GM19468 (cell line): ENCODE results near the gene APPL1.

Experiments used
- ATAC-seq: cut with Tn5 transposase; IDR thresholded peaks from one replicate; pipeline ENCODE4 v1.9.1; 2021; ENCODE audit warnings: mild to moderate bottlenecking, moderate library complexity, moderate number of reproducible peaks; ENCODE audit not compliant: unreplicated experiment; ENCODE audit errors: extremely low read depth

The APPL1 gene, protein sequence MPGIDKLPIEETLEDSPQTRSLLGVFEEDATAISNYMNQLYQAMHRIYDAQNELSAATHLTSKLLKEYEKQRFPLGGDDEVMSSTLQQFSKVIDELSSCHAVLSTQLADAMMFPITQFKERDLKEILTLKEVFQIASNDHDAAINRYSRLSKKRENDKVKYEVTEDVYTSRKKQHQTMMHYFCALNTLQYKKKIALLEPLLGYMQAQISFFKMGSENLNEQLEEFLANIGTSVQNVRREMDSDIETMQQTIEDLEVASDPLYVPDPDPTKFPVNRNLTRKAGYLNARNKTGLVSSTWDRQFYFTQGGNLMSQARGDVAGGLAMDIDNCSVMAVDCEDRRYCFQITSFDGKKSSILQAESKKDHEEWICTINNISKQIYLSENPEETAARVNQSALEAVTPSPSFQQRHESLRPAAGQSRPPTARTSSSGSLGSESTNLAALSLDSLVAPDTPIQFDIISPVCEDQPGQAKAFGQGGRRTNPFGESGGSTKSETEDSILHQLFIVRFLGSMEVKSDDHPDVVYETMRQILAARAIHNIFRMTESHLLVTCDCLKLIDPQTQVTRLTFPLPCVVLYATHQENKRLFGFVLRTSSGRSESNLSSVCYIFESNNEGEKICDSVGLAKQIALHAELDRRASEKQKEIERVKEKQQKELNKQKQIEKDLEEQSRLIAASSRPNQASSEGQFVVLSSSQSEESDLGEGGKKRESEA

DNA sequence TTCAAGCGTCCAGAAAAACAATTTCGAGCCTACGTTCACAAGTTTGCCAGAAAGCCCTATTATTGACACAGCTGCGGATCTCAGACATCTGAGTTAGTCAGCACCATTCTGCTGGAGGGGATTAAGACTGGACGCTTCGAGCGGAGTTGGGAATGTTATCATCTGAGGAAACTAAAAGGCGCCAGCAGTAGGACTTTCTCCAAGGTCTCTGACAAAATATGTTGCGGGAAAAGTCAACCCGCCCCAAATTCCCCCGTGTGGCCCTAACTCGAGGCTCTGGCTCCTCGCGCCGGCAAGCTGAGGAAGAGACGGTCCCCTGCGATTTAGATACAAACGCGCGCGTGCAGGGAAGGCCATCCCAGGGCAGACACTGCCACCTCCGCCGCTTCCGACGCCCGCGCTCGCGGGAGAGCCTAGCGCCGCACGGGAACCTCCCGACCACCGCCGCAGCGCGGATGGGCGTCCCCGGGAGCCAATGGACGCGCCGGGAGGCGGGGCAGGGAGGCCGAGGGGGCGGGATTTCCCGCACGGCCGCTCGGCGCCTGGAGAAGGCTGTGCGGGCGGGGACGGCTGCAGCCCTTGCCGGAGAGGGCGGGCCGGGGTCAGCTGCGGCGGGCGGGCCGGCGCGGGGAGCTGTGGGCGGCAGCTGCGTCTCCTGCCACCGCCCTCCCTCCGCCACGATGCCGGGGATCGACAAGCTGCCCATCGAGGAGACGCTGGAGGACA is at the start of gene APPL1:
TSS of gene APPL1 (plus strand) at position 526 of the 726 bp plus-strand sequence. CDS start at position 681, 155 bp downstream.
- peak; percentile 75 for ATAC-seq

DNA sequence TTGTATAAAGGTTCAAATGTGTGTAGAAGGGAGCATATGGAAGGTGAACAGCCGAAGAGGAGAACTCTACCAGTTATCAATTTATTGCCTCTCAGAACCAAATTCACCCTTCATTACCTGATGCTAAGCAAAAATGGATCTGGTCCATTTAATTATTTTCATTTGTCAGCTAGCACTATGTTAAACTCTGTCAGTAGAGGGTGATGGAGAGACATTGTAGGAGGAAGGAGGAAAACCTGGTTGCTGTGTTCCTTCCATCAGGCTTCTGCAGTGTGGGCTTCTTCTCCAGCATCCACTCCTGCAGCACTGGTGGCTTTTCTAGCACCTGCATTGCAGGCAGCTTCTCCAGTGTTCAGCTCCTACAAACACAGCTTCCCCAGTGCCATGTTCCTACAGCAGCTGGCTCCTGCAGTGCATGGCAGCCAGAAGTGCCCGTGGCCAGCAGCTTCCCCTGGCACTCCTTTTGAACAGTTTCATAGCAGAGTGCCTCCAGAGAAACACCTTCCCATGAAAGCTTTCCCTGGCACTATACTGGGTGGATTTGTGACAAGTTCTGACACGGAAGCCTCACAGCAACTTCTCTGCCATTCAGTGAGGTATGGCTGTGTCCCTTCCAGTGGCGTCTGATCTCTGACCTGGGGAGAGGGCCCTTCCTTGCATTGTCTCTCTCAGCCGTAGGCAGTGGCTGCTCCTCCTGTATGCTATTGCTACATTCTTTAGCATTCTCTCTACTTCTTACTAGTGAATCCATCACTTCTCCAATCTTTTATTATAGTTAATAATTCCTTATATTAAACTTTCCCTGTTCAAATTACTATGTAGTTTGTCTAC is 47.7 kb upstream of the APPL1 start:
- ATAC-seq: no peak

DNA sequence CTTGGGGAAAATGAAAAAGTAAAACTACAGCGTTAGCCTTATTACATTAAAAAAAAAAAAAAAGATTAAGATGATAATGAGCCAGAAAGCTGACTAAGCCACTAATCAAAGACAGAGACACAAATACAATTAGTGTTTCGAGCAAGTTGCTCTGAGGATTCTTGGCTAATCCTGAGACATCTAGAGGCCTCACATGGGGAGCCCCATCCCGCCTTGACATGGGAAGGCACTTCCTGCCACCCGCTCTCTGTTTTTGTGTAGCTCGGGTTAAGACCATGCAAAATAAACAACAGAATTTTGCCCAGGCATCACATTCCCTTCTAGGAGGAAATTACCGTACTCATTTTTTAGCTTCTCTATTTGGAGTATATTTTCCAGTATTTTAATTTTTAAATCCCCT is 43.0 kb upstream of the APPL1 start:
- no peak for ATAC-seq

DNA sequence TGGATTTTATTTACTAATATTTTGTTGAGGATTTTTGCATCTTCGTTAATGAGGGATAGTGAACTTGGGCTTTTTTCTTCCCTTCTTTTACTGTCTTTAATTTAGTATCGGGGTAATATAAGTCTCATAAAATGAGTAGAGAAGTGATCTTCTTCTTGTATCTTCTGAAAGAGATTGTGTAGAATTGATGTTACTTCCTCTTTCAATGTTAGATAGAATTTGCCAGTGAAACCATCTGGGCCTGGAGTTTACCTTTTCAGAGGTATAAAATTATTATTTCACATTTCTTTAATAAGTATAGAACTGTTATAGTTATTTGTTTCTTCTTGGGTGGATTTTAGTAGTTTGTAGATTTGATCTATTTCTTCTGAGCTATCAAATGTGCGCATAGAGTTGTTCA is 35.5 kb upstream of the APPL1 start:
- no peak for ATAC-seq

DNA sequence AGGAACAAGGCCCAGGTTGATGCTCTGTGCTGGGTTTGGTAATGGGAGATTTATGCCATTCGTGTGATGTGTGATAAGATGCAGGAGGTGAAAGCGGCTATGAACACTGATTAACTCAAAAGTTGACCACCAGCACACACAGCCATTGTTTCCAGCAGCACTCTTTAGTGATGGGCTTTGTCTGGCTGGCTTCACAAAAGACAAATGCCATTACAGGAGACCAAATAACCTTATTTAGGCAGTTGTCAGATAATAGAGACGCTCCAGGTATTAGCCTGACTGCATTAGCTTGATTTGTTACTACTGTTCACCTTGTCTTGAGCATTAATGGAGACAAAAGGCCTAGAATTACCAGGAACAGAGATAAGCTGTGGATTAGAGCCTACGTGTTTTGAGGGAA is 32.9 kb upstream of the APPL1 start:
- ATAC-seq: no peak

DNA sequence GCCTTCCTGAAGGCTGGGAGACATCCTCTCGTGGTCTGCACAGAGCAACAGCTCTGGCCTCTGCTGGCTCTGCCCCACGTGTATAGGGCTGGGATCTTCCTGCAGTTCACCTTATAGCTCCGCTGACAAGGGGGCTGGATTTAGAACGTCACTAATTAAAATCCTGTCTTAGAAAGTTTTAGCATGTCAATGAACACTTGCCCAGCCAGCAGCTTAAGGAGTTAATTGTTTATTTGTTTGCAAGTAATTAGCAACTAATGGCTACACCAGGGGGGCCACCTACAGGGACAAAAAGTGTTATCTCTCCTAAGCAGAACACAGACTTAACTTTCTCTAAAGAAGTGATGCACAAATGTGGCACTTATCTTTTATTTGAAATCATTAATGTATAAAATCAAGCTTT is 27.6 kb upstream of the APPL1 start, which contains the start of gene HESX1:
TSS of gene HESX1 (minus strand) at position 84 of the 403 bp plus-strand sequence. CDS start at position 24, 60 bp downstream.
- no peak for ATAC-seq

DNA sequence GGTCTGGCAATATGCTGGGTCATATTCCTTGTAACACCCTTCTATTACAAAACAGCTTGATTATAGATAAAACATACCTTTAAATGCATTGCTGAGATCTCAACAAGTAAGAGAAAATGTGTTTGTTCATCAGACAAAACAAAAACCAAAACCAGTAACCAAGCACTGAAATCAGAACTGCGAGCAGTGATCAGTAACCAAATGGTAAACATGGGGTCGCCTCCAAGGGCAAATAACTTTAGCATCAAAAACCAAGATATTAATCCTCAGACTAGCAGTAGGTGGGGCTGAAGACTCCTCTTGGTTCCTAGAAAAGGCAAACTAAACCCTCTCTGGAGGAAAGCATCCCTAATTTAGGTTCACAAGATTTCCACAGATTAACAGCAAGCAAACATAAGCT is 21.1 kb upstream of the APPL1 start:
- ATAC-seq: no peak

DNA sequence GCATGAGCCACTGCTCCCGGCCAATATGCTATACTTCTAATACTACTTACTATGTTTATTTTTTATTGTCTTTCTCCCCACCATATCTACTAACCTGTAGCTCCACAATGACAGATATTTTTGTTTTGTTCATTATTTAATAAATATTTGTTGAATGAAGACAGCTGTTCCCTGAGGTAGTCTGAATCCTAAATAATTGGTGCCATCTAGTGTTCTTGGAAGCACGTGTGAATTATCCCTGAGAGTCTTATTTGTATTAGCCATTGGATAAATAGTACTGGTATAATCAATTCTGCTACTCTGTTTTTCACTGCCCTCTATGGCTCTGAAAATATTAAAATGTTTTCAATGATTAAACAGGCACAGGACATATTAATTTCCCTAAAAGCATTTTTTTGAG is 5.6 kb upstream of the APPL1 start:
- no peak for ATAC-seq

DNA sequence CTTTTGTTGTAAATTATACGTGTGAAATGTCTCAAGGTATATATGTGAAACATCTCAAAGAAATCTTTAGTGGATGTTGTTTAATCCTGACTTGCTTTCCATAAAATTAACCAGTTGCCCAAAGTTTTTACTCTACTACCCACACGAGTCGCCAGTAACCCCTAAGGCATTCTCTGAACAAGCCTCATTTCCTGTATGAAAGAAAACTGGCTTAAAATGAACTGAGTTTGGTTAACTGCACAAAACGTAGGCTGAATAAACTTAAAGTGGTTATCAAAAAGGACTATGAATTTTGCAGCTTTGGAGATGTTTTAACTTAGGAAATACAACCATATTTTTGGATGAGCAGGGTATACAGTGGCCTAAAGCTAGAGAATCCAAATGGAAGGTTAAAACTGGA is 2.7 kb upstream of the APPL1 start:
- ATAC-seq: no peak

DNA sequence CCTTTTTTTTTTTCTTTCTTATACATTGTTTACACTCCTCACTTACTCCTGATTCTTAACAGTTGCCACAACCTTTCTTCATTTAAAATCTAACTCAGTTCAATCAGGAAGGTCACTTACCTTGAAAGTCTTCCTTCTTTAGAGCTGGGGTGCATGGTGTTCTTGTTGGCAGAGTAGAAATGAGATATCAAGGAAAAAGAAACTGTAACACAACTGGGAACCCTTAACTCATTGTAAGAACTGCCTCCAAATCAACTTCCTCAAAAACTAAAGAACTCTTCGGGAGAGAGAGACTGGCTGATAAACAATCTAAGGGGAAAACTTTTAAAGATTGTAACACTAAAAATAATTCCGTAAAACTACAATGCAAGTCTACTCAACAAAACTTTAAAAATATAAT is 1.4 kb upstream of the APPL1 start:
- no peak for ATAC-seq

DNA sequence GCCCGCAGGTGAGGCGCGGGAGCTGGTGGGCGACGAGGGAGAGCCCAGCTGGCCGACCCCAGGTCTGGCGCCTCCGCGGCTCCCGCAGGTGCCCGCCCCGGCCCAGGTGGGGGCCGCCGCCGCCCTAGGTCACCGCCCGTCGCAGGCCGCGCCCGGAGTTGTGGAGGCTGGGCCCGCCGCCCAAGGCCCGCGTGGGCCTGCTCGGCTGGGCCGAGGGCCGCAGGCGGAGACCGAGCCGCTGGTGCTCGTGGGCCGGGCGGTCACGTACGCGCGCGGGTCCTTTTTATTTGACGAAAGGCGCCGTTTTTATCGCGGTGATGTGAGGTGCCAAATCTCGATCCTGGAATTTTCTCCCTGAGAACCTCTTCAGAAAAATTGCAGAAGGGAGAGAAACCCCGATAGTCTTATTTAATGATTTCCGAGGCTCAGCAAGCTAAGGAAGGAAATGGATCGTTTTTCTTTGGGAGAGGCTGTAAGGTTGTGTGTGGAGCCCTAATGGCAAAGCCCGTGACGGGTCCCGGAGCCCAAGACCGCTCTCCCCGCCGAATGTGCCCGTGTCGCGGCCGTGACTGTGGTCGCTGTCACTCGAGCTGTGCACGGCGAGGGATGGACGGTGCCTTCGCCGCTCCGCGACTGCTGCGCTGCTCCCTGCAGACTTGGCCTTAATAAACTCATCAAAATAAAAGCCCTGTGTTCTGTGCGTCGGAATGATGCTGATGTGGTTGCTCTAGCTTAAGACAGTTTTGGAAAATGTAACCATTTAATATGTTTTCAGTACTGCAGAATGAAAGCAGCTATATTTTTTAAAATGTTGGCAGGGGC is 612 bp downstream of the APPL1 start:
- no peak for ATAC-seq

DNA sequence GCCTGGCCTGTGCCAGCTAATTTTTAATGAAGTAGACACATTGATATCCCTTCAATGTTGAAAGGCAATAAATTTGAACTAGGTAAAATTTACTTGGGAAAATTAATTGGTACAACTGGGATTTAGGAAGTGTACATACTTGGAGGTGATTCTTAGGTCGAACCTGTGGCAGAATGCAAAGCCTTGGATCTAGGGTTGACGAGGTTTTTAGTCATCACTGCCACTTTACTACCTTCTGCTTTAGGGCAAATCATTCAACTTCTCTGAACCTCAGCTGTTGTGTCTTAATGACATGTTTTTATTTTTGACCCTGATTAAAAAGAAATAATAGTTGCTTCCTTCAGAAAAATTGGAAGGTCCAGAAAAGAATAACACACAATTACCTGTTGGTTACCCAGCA is 2.5 kb downstream of the APPL1 start:
- no peak for ATAC-seq

DNA sequence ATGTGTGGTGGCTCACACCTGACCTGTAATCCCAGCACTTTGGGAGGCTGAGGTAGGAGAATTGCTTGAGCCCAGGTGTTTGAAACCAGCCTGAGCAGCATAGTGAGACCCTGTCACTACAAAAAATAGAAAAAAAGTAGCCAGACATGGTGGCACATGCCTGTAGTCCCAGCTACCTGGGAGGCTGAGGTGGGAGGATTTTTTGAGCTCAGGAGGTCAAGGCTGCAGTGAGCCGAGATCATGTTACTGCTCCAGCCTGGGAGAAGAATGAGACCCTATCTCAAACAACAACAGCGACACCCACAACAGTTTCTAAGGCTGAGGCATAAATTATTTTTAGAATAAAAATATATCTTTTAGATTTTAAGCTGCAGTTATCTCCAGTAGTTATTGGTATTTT is 6.3 kb downstream of the APPL1 start:
- ATAC-seq: no peak

DNA sequence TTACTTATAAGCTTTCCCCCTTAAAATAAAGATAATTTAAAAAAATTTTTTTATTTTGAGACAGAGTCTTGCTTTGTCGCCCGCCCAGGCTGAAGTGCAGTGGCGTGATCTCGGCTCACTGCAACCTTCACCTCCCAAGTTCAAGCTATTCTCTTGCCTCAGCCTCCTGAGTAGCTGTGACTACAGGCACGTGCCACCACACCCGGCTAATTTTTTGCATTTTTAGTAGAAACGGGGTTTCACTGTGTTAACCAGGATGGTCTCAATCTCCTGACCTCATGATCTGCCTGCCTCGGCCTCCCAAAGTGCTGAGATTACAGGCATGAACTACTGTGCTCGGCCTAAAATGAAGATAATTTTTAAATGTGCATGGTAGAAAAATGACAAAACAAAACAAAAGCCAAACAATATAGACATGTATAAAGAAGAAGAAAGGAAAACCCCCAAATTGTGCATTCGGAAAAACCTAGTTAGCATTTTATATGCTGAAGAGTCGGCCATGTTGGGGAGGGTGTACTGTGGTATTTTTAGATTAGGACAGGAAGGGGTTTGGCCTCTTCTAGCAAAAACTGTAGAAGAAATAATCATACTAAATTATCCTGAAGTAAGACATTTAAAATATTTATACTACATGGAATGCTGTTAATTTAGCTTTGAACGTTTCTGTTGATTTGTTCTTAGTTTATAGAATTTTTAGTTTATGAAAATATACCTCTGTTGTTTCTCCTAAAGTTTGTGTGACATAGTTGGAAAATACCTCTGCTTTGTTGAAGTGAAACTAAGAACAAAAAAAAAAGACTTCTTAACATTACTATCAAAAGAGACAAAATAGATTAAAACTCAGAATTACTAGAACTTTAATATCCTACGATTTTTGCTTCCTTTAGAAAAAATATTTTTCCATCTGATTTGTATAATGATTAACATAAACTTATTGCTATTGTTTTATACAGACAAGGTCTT is 7.4 kb downstream of the APPL1 start:
- ATAC-seq: no peak

DNA sequence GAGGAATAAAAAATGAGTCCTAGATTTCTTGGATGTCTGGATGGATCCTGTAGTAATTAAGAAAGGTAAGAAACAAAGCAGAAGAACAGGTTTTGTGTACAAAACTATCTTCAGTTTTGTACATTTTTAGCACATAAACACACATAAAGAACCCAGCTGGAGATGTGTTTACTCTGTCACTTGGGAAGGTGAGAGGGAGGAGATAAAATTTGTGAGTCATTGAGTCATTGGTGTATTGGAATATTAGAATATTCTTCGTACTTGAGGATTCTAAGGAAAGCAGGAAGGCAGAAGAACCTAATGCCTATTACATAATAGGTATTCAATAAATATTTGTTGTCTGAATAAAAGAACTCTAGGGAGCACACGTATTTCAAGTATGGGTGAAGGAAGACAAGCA is 17.4 kb downstream of the APPL1 start:
- no peak for ATAC-seq

DNA sequence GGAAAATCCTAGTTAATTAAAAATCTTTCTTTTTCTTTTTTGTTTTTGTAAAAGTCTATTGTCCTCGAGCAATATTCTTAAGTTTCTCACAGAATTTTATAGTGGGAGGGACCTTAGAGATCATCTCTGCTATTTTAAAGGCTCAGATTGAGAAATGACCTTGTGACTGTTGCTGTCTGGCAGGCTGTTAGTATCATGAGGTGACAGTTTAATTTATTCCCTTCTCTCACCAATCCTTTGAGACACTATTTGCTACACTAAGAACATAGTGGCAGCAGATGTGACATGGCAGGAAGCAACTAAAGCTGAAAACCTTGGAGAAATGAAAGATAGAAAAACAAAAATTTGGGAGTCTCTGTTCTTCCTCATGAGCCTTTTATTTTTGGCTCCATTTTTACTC is 24.9 kb downstream of the APPL1 start:
- no peak for ATAC-seq

DNA sequence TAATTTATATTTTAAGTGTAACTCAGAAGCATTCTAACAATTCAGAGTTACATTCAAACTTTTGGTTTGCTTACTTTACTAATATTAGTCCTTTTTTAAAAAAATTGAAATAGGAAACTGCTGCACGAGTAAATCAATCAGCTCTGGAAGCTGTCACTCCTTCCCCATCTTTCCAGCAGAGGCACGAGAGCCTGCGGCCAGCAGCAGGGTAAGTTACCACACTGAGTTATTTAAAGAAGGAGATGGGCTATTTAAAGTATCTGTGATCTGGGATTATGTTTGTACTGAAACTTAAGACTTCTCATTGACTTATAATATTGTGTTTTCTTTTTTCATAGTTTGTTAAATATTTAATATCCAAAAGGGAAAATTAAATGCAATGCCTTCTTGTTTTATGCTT is 29.3 kb downstream of the APPL1 start:
- ATAC-seq: no peak

DNA sequence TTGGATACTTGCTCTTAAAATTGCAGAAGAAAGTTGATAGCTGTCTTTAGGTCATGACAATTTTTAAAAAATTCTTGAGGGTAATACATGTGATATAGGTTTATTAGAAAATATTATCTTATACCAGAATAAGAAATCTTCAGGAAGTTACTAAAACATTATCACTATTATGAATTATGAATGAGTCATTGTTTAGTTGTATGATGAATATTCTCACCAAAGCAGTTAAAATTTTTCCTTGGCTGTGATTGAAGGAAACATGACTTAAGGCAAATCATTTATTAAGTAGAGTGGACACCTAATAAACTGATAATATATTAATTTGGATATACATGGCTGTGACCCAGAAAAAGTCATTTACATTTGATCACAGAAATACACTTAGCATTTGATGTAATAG is 30.1 kb downstream of the APPL1 start:
- no peak for ATAC-seq
